Measurements from ENCODE around the gene CHMP1A.
"Not testable (repeated sequence)": the region's sequence is repeated elsewhere in the genome, so short reads cannot be mapped to it uniquely, and the experiment has no call there.

Gene CHMP1A

DNA sequence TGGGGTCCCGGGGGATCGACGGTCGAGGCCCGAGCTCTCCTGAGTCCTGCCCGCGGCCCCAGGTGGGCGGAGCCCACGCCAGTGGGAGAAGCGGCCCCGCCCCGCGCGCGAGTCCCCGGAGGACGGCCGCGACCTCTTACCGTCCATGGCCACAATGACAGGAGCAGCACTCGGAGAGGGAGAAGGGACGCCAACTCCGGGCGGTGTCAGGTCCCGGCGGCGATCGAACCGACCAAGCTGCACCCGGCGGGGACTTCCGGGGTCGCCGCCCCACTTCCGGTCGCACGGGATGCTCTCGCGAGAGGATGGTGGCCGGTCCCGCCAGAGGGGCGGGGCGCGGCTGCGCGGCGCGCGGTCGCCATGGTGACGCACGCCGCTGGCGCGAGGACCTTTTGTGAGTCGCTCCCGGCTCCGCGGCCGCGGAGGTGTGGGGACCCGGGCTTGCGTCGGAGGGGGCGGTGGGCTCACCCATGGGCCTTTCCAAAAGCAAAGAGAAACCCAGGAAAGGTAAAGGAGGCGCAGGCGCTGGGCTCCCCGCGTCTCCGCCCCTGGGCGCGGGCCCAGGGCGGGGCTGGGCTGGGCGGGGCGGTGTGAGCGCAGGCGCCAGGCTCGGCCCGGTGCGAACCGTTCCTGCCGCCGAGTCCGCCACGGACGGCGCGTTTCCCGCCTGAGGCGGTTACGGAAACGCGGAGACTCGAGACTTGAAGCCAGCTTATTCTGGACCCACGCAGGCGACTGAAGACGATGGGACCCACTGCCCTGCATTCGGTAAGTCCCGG, at the start of gene CHMP1A, which contains the start of gene SPATA33:
CHMP1A (minus strand) TSS at position 267 of the 779 bp plus-strand sequence; CDS start at position 147, 120 bp downstream.
SPATA33 (plus strand) TSS at position 395 of the 779 bp plus-strand sequence; CDS start at position 471, 76 bp downstream.
- no peaks in the 10 kb centered on the region for H3K27me3 ChIP-seq (ENCODE audit: control insufficient read depth in 1 of 2, insufficient read depth in 2 of 2, low read length in 2 of 2)
- H3K36me3 ChIP-seq (ENCODE audit: control insufficient read depth in 1 of 2, insufficient read depth in 2 of 2, low read length in 2 of 2), result peaks cover 5 to 19% of the 10 kb centered on the region in 2 donors
- peak within 1 kb of the TSS; percentile 94 to 95 for H3K9ac ChIP-seq (ENCODE audit: low read depth in 1 of 2, low read length in 2 of 2)
- peak within 1 kb of the TSS; percentile 80 to 91 for H3K4me3 ChIP-seq (ENCODE audit: low read depth in 1 of 2, low read length in 2 of 2)
- peaks cover 23 to 25% of the 10 kb centered on the region in 2 donors for H3K4me1 ChIP-seq (ENCODE audit: control insufficient read depth in 1 of 2, insufficient read depth in 2 of 2, low read length in 2 of 2)
- H3K9me3 ChIP-seq (ENCODE audit: control insufficient read depth in 1 of 2, low read length in 2 of 2), result no peaks in the 10 kb centered on the region
- peak within 1 kb of the TSS; percentile 82 for H3K27ac ChIP-seq (ENCODE audit: low read depth, low read length)

- no peak overlapping the region for H3K27ac ChIP-seq (ENCODE audit: low read depth, low read length)
- no peak overlapping the region for H3K4me3 ChIP-seq (ENCODE audit: low read depth in 1 of 2, low read length in 2 of 2)
- peaks cover 0 to 18% of the 10 kb centered on the region in 2 donors for H3K4me1 ChIP-seq (ENCODE audit: control insufficient read depth in 1 of 2, insufficient read depth in 2 of 2, low read length in 2 of 2)
- H3K9ac ChIP-seq (ENCODE audit: low read depth in 1 of 2, low read length in 2 of 2), result peak overlapping the region in 1 of 2 donors; percentile 28
- no peaks in the 10 kb centered on the region for H3K9me3 ChIP-seq (ENCODE audit: control insufficient read depth in 1 of 2, low read length in 2 of 2)
- no peaks in the 10 kb centered on the region for H3K27me3 ChIP-seq (ENCODE audit: control insufficient read depth in 1 of 2, insufficient read depth in 2 of 2, low read length in 2 of 2)
- no peaks in the 10 kb centered on the region for H3K36me3 ChIP-seq (ENCODE audit: control insufficient read depth in 1 of 2, insufficient read depth in 2 of 2, low read length in 2 of 2)
Observed at GRCh38 chr16:89706518-89707260, 49.2 kb upstream of the CHMP1A start.

DNA sequence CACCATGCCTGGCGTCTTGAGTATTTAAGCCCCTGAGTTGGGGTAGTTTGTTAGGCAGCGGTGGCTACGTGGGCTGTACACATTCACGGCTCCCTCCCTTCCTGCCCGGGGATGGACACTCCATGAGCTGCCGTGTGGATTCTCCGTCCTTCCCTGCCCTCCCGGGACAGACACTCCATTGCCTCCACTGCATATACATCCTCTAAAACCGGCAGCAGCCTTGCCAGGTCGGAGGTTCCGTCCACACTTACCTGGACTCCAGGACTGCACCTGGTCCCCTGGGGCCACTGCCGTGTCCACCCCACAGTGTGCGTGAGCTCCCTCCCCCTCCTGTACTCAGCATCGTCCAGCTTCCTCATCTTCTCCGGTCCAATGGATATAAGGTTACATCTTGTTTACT, 47.5 kb upstream of the CHMP1A start:
- Histone ChIP-seq H3K4me1 (ENCODE audit: control insufficient read depth in 1 of 2, insufficient read depth in 2 of 2, low read length in 2 of 2) (peaks cover 5 to 25% of the 10 kb centered on the region in 2 donors), H3K9ac (ENCODE audit: low read depth in 1 of 2, low read length in 2 of 2) (no peak overlapping the region)

GRCh38 chr16:89704281-89704680, 46.8 kb upstream of the CHMP1A start:
- Histone ChIP-seq H3K27me3 (ENCODE audit: control insufficient read depth in 1 of 2, insufficient read depth in 2 of 2, low read length in 2 of 2) (no peaks in the 10 kb centered on the region), H3K36me3 (ENCODE audit: control insufficient read depth in 1 of 2, insufficient read depth in 2 of 2, low read length in 2 of 2) (peaks cover 0 to under 1% of the 10 kb centered on the region in 2 donors), H3K9ac (ENCODE audit: low read depth in 1 of 2, low read length in 2 of 2) (no peak overlapping the region), H3K4me1 (ENCODE audit: control insufficient read depth in 1 of 2, insufficient read depth in 2 of 2, low read length in 2 of 2) (peaks cover 10 to 30% of the 10 kb centered on the region in 2 donors), H3K4me3 (ENCODE audit: low read depth in 1 of 2, low read length in 2 of 2) (no peak overlapping the region), H3K9me3 (ENCODE audit: control insufficient read depth in 1 of 2, low read length in 2 of 2) (no peaks in the 10 kb centered on the region), H3K27ac (ENCODE audit: low read depth, low read length) (no peak overlapping the region)

More for the DNA sequence above, 47.5 kb upstream of the CHMP1A start:
- no peaks in the 10 kb centered on the region for H3K27me3 ChIP-seq (ENCODE audit: control insufficient read depth in 1 of 2, insufficient read depth in 2 of 2, low read length in 2 of 2)
- H3K4me3 ChIP-seq (ENCODE audit: low read depth in 1 of 2, low read length in 2 of 2), result no peak overlapping the region
- H3K9me3 ChIP-seq (ENCODE audit: control insufficient read depth in 1 of 2, low read length in 2 of 2), result no peaks in the 10 kb centered on the region
- no peak overlapping the region for H3K27ac ChIP-seq (ENCODE audit: low read depth, low read length)
- H3K36me3 ChIP-seq (ENCODE audit: control insufficient read depth in 1 of 2, insufficient read depth in 2 of 2, low read length in 2 of 2), result no peaks in the 10 kb centered on the region

GRCh38 chr16:89701425-89702406, 44.2 kb upstream of the CHMP1A start, which contains the start of gene SPATA2L:
SPATA2L (minus strand) TSS chr16:89701705; CDS start chr16:89701232, 473 bp downstream.
- peaks cover 12 to 27% of the 10 kb centered on the region in 2 donors for H3K4me1 ChIP-seq (ENCODE audit: control insufficient read depth in 1 of 2, insufficient read depth in 2 of 2, low read length in 2 of 2)
- peaks cover 3 to 4% of the 10 kb centered on the region in 2 donors for H3K36me3 ChIP-seq (ENCODE audit: control insufficient read depth in 1 of 2, insufficient read depth in 2 of 2, low read length in 2 of 2)
- peak within 1 kb of the TSS; percentile 71 to 76 for H3K4me3 ChIP-seq (ENCODE audit: low read depth in 1 of 2, low read length in 2 of 2)
- peak within 1 kb of the TSS; percentile 83 to 85 for H3K9ac ChIP-seq (ENCODE audit: low read depth in 1 of 2, low read length in 2 of 2)
- no peaks in the 10 kb centered on the region for H3K9me3 ChIP-seq (ENCODE audit: control insufficient read depth in 1 of 2, low read length in 2 of 2)
- H3K27ac ChIP-seq (ENCODE audit: low read depth, low read length), result peak within 1 kb of the TSS; percentile 92
- no peaks in the 10 kb centered on the region for H3K27me3 ChIP-seq (ENCODE audit: control insufficient read depth in 1 of 2, insufficient read depth in 2 of 2, low read length in 2 of 2)

DNA sequence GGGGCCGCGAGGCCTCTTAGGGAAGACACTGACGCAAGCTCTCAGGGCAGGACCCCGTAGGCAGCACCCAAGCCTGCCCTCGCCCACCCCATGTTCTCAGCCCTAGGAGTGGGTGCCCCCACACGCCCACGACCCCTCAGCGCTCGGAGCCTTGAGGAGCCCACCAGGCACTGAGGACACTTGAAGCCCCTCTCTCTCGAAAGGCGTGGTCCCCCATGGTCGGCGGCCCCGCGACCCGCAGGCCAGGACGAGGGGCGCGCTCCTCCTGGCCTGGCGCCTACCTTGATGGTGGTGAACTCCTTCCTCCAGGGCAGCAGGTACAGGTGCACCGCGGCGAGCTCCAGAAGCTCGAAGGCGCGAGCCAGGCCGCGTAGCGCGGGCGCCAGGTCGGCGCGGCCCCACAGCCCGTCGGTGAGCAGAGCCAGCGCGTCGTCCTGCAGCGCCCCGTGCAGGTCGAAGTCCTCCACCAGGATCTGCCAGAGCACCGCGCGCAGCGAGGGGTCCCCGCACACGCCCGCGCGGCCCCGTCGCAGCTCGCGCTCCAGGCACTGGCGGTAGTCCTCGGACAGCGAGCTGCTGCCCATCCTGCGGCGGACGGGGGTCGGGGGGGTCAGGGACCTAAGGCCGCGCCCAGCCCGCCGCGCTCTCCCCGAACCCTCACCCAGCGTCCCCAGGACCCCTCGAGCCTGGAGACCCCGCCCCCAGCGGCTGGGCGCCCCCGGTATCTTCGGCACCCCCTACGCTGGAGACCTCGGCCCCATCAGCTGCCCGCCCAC, 43.3 kb upstream of the CHMP1A start:
- H3K4me1 ChIP-seq (ENCODE audit: control insufficient read depth in 1 of 2, insufficient read depth in 2 of 2, low read length in 2 of 2), result peaks cover 12 to 25% of the 10 kb centered on the region in 2 donors
- no peaks in the 10 kb centered on the region for H3K9me3 ChIP-seq (ENCODE audit: control insufficient read depth in 1 of 2, low read length in 2 of 2)
- no peaks in the 10 kb centered on the region for H3K27me3 ChIP-seq (ENCODE audit: control insufficient read depth in 1 of 2, insufficient read depth in 2 of 2, low read length in 2 of 2)
- H3K9ac ChIP-seq (ENCODE audit: low read depth in 1 of 2, low read length in 2 of 2), result peak overlapping the region; percentile 83 to 85
- H3K4me3 ChIP-seq (ENCODE audit: low read depth in 1 of 2, low read length in 2 of 2), result peak overlapping the region; percentile 71 to 74
- H3K27ac ChIP-seq (ENCODE audit: low read depth, low read length), result peak overlapping the region; percentile 92
- peaks cover 4 to 6% of the 10 kb centered on the region in 2 donors for H3K36me3 ChIP-seq (ENCODE audit: control insufficient read depth in 1 of 2, insufficient read depth in 2 of 2, low read length in 2 of 2)

- H3K9ac ChIP-seq (ENCODE audit: low read depth in 1 of 2, low read length in 2 of 2), result peak overlapping the region; percentile 83 to 85
Observed at GRCh38 chr16:89700100-89700648, 42.7 kb upstream of the CHMP1A start.

DNA sequence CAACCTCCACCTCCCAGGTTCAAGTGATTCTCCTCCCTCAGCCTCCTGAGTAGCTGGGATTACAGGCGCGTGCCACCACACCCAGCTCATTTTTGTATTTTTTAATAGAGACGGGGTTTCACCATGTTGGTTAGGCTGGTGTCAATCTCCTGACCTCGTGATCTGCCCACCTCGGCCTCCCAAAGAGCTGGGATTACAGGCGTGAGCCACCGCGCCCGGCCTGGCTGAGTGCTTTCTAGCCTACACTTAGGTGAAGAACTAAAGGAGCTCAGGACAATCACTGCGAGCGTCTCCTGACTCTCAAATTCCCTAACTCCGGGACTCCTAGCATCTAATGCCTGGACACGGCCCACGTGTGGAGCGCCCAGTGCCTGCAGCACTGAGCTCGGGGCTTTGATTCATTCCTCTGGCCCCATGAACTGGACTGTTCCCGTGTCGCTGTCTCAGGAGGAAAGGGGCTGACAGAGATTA, 42.2 kb upstream of the CHMP1A start:
- not testable (repeated sequence) for H3K27me3 ChIP-seq (ENCODE audit: control insufficient read depth in 1 of 2, insufficient read depth in 2 of 2, low read length in 2 of 2); H3K9me3 ChIP-seq (ENCODE audit: control insufficient read depth in 1 of 2, low read length in 2 of 2)
- Histone ChIP-seq H3K27ac (ENCODE audit: low read depth, low read length) (peak overlapping the region; percentile 13), H3K9ac (ENCODE audit: low read depth in 1 of 2, low read length in 2 of 2) (peak overlapping the region in 1 of 2 donors; percentile 43), H3K36me3 (ENCODE audit: control insufficient read depth in 1 of 2, insufficient read depth in 2 of 2, low read length in 2 of 2) (peaks cover 7 to 15% of the 10 kb centered on the region in 2 donors), H3K4me1 (ENCODE audit: control insufficient read depth in 1 of 2, insufficient read depth in 2 of 2, low read length in 2 of 2) (peaks cover 12 to 35% of the 10 kb centered on the region in 2 donors), H3K4me3 (ENCODE audit: low read depth in 1 of 2, low read length in 2 of 2) (peak overlapping the region; percentile 53 to 65)

More at GRCh38 chr16:89700100-89700648, 42.7 kb upstream of the CHMP1A start:
- Histone ChIP-seq H3K27me3 (ENCODE audit: control insufficient read depth in 1 of 2, insufficient read depth in 2 of 2, low read length in 2 of 2) (no peaks in the 10 kb centered on the region), H3K4me3 (ENCODE audit: low read depth in 1 of 2, low read length in 2 of 2) (peak overlapping the region; percentile 71 to 74), H3K27ac (ENCODE audit: low read depth, low read length) (peak overlapping the region; percentile 92), H3K4me1 (ENCODE audit: control insufficient read depth in 1 of 2, insufficient read depth in 2 of 2, low read length in 2 of 2) (peaks cover 12 to 31% of the 10 kb centered on the region in 2 donors), H3K36me3 (ENCODE audit: control insufficient read depth in 1 of 2, insufficient read depth in 2 of 2, low read length in 2 of 2) (peaks cover 4 to 13% of the 10 kb centered on the region in 2 donors), H3K9me3 (ENCODE audit: control insufficient read depth in 1 of 2, low read length in 2 of 2) (no peaks in the 10 kb centered on the region)

Measured in duodenal mucosa (tissue), 2 donors.